Retinal pigment epithelial cell (primary cell): ENCODE results near the gene HSPA4.

Source experiments
- DNase-seq: peaks from one replicate; pipeline ENCODE4 v3.0.0-alpha.2; 2010; ENCODE audit warnings: low read depth
- H3K4me3 ChIP-seq: 2 replicates; pipeline ENCODE4 v1.5.1; 2011; ENCODE audit warnings: mild to moderate bottlenecking, low read length, control low read depth, moderate library complexity
- TF ChIP-seq, protein P1 (sequence below): conservative IDR thresholded peaks from 2 replicates; pipeline ENCODE4 v1.5.1; 2011; ENCODE audit warnings: low read depth, low read length, control low read depth, inconsistent platforms

HSPA4 gene

DNA sequence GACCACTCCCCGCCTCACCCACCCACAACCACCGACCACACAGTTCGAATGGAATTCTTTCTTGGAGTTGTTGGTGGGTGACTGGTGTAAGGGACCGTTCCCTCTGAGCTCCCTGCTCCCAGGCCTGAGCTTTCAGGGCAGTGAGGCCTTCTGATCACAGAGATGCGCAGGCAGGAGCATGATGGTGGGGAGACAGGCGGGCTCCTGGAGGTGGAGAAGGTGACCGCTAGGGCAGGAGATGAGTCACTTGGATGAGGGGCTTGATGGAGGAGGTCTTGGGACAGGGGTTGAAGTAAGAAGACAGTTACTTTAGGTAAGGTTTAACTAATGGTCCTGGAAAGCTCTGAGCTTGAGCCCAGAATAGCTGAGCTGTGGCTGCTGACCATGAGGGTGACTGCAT lies 88.5 kb downstream of the HSPA4 start:
- H3K4me3 ChIP-seq = no peak overlapping the region
- DNase-seq = no peak
- TF ChIP-seq, protein P1, sequence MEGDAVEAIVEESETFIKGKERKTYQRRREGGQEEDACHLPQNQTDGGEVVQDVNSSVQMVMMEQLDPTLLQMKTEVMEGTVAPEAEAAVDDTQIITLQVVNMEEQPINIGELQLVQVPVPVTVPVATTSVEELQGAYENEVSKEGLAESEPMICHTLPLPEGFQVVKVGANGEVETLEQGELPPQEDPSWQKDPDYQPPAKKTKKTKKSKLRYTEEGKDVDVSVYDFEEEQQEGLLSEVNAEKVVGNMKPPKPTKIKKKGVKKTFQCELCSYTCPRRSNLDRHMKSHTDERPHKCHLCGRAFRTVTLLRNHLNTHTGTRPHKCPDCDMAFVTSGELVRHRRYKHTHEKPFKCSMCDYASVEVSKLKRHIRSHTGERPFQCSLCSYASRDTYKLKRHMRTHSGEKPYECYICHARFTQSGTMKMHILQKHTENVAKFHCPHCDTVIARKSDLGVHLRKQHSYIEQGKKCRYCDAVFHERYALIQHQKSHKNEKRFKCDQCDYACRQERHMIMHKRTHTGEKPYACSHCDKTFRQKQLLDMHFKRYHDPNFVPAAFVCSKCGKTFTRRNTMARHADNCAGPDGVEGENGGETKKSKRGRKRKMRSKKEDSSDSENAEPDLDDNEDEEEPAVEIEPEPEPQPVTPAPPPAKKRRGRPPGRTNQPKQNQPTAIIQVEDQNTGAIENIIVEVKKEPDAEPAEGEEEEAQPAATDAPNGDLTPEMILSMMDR = no peak

DNA sequence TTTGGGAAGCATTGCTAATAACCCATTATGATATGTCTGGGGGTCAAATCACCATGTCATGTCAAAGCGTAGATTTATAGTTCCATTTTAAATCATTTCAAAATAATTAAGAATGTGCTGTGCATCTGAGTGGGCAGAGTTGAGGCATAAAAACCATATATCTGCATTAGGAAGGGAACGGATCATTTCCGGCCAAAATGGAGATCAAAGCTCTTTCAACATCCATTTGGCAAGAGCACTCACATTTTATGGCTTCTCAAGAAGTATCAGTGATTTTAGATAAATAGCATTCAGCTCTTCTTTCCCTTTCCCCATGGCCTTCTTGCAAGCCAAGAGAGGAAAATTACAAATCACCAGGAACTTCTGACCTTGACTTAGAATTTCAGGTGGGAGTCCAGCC lies 89.9 kb downstream of the HSPA4 start:
- TF ChIP-seq, protein P1 = no peak
- no peak for DNase-seq
- H3K4me3 ChIP-seq = no peak overlapping the region

DNA sequence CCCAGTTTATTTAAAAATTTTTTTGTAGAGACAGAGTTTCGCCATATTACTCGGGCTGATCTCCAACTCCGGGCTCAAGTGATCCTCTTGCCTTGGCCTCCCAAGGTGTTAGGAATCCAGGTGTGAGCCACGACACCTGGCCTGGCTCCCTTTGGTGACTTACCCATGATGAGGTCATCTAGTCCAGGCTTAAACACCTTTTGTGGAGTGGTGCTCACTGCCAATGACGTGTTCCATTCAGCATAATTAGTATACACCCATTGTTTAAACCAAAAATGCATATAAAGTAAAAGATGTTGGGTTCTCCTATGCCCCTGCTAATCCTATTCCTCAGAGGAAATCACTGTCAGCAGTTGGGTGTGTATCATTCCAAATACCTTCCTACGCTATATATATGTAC lies 91.0 kb downstream of the HSPA4 start:
- TF ChIP-seq, protein P1 = no peak
- H3K4me3 ChIP-seq = no peak overlapping the region
- DNase-seq = no peak

DNA sequence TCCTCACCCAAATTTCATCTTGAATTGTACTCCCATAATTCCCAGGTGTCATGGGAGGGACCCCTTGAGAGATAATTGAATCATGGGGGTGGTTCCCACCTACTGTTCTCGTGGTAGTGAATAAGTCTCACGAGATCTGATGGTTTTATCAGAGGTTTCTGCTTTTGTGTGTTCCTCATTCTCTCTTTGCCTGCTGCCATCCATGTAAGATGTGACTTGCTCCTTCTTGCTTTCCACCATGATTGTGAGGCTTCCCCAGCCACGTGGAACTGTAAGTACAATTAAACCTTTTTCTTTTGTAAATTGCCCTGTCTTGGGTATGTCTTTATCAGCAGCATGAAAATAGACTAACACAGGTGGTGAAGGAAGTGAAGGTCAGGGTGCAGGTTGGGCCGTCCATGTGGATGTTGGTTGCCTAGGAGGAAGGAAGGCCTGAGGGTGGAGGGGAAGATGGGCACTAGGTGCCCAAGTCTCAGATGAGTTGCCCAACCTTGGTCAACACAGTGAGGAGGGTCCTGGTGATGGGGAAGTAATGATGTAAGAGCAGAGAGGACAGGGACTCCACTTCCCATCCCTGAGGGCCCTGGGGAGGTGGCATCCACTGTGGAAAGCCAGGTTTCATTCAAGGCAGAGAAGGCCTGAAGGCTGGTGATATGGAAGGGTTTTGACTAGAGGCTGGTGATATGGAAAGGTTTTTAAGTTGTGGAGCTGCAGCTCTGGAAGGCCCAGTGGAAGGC lies 92.6 kb downstream of the HSPA4 start:
- TF ChIP-seq, protein P1 = no peak
- H3K4me3 ChIP-seq = no peak overlapping the region
- no peak for DNase-seq

DNA sequence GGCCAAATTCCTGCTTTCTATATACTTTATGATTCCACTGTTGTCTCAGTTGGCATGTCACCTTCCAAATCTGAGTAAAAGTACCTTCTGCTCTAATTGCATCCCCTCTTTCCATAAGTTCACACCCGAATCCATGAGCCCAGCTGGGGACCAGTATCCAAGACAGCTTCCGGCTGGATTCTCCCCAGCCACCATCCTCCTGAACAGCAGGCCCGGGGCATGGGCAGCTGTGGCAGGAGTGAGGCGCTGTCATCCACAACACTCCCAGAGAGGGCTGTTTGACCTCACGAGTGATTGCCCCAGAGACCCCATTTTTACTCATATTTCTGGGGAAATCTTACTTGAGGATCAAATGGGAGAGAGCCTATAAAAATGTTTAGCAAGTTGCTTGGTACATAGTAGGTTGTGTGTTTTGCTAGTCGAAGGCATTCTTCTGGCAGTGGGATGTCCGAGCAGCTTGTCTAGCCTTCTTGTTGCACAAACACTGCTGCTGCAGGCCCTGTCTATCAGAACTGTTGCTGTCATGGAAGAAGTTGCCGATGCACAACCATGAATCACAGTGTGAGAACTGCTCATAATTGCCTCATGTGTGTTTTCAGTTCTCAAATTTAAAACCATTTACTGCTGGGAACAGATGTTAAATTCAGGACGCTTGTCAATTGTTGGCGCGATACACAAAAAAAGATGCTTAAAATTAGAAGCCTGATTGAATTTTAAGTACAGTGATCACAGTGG lies 93.8 kb downstream of the HSPA4 start:
- no peak for DNase-seq
- TF ChIP-seq, protein P1 = no peak
- no peak overlapping the region for H3K4me3 ChIP-seq

DNA sequence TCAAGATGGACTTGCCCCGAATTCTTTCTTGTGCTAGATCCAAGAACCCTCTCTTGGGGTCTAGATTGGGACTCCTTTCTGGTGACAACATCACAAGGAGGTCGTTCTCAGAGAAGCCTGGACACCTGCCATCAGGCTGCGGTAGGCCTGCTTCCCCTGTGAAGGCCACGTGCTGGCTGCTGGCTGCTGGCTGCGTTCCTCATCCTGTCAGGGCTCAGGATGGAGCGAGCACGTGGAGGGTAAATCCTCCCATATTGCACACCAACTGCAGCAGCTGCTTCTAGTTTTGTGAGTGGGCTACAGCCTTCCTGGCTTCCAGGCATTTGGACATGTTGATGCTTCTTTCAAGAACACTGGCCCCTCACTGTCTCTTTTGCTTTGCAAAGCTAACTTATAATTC lies 95.6 kb downstream of the HSPA4 start:
- TF ChIP-seq, protein P1 = no peak
- peak; percentile 0 for DNase-seq
- H3K4me3 ChIP-seq = no peak overlapping the region
